GM12891 (cell line): ENCODE measurements around the gene LMX1A.

Experiments
- DNase-seq: peaks from one replicate; pipeline ENCODE4 v3.0.0; 2011; ENCODE audit warnings: low spot score; ENCODE audit not compliant: insufficient read length
- FAIRE-seq: peaks from 2 replicates; lab custom pipeline; 2011; peaks lifted over from hg19 to GRCh38; lab: Jason Lieb, UNC
- PAX5 ChIP-seq: IDR thresholded peaks from 2 replicates; pipeline ENCODE4 v1.6.1; 2011; ENCODE audit warnings: low read length, moderate library complexity, mild to moderate bottlenecking; ENCODE audit not compliant: insufficient read depth, severe bottlenecking
- POLR2A ChIP-seq: IDR thresholded peaks from 2 replicates; pipeline ENCODE4 v1.6.1; 2011; ENCODE audit warnings: low read depth, low read length, control low read depth
- POLR2AphosphoS5 ChIP-seq: IDR thresholded peaks from 2 replicates; pipeline ENCODE4 v1.6.1; 2011; ENCODE audit warnings: low read depth, low read length, control low read depth
- POU2F2 ChIP-seq: IDR thresholded peaks from 2 replicates; pipeline ENCODE4 v1.6.1; 2011; ENCODE audit warnings: low read depth, mild to moderate bottlenecking, control low read depth, low read length, moderate library complexity
- SPI1 ChIP-seq: IDR thresholded peaks from 2 replicates; pipeline ENCODE4 v1.6.1; 2011; ENCODE audit warnings: low read depth, low read length, control low read depth
- TAF1 ChIP-seq: IDR thresholded peaks from 2 replicates; pipeline ENCODE4 v1.6.1; 2011; ENCODE audit warnings: low read depth, low read length, control low read depth

LMX1A gene

DNA sequence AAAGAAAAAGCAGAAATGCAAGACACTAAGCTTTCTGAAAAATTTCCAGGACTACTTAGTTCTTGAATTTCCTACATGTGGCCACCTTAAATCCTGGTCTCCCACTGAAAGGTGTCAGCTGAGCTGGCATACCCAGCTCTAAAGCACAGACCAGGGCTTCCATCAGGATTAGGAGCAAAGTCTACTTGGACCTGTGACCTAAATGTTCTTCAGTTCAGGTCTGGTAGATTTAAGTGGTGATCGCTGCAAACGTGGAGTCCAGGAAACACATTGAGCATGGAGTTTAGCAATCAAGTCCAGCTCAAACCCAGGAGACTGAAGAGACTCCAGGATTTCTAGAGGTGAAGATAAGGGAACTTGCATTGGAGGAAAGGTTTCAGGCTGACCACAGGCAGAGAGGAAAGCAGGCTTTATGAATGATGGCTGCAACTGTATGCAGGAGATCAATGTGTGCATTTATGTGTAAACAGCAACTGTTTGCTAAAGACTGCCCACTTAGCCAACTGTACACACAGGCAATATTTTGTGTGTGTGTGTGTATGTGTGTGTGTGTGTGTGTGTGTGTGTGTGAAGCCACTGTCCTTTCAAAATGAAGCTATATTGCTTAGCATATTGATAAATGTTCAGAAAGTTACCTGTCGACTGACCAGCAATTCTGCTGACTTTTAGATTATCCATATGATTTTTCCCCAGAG is 75.2 kb downstream of the LMX1A start:
- FAIRE-seq, result no peak
- no peak for TF ChIP-seq POLR2A
- TF ChIP-seq POLR2AphosphoS5, result no peak
- TF ChIP-seq POU2F2, result no peak
- TF ChIP-seq TAF1, result no peak
- no peak for TF ChIP-seq PAX5
- TF ChIP-seq SPI1, result no peak
- DNase-seq, result no peak

DNA sequence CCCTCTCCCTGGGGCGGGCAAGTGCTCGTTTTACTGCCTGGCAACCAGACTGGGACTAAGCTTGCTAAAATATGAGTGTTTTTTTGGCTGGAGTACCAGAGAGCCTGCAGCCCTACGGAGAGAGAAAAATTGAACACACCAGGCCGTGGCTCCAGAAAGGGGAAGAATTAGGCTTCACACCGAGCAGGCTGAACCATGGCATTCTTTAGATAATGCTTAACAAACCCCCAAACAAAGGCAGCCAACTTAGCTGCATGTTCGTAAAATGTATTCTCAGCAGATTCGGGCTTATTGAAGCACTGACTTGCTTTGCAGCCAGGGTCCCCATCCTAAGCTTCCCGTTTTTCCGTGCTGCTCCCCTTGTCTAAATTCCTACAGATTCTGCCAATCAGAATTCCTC is 76.6 kb downstream of the LMX1A start:
- DNase-seq, result no peak
- TF ChIP-seq POLR2A, result no peak
- no peak for TF ChIP-seq PAX5
- TF ChIP-seq POLR2AphosphoS5, result no peak
- no peak for TF ChIP-seq POU2F2
- TF ChIP-seq TAF1, result no peak
- no peak for TF ChIP-seq SPI1
- no peak for FAIRE-seq

DNA sequence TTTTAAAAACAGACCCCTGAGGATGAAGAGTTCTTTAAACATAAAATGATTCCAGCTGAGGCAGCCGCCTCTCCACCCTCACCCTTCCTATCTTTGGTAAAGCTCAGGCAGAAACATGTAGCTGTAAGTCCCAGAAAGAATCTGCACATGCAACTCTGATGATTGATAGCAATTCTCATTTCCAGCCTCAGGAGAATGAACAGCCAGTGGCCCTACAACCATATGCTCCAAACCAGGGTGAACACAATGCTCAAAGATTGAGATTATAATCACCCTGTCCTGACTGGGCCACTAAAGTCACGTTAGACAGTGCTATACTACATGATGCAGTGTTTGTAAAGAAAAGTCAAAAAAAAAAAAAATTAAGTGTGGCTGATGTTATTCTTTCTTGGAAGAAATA is 80.2 kb downstream of the LMX1A start:
- no peak for FAIRE-seq
- no peak for DNase-seq
- TF ChIP-seq POLR2AphosphoS5 (no peak), POLR2A (no peak)

DNA sequence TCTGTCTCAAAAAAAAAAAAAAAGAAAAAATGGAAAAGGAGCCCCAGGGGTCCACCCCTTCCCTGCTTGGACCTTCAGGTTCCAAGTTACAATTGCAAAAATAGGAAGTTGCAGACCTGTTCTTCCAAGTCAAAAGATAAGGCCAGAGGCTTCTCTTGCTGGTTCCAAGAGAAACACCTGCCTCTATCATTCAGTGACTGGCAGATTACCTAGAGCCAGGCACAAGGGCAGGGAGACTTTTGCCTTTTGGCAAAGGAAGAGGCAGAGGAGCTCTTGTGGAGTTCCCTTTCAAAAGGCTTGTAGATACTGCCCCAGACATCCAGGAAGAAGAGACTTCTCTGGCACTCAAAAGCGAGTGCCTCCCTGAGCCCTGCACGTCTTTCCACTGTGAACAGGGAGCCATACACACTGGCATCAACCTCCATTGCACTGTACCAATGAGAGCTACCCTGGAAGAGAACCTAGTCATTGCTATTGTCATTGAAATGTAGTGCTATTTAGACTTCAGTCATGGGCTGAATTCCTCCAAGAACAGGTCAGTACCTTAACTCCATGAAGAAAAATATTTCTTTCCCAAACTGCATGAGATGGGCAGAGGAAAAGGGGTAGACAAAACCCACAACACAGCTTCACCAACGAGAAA is 91.2 kb downstream of the LMX1A start:
- TF ChIP-seq SPI1 (no peak), TAF1 (no peak), POU2F2 (no peak), POLR2AphosphoS5 (no peak), PAX5 (no peak)
- DNase-seq (no peak), FAIRE-seq (no peak)

DNA sequence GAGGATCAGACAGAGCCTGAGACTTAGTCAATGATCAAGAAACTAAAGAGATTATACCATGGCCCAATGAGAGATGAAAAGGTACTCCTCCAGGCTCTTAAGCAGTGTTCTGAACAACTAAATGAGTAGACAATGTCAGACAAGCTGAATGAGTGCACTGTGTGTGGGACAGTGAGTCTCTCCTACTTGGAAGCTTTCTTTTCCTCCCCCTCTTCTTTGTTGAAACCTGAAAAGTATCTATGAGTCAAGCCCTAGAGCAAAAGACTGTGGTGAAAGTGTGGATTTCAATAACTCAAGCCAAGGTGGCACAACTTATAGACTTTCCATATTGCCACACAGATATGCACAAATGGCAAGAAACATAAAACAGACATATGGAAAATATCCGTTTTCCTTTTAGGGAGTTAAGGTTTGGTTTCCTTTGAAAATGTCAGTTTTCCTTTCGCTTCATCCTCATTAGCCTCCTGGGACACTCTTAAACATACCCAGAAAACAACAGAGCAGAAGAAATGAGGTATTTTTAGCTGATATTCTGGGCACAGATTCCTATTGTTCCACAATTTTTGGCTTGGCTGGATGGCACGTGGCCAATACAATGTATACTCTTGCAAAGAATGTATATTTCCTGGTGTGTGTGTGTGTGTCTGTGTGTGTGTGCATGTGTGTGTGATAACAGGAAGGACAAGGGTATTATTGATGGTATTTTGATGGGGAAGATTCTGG is 96.6 kb downstream of the LMX1A start:
- TF ChIP-seq SPI1, result no peak
- TF ChIP-seq POLR2AphosphoS5, result no peak
- FAIRE-seq (no peak), DNase-seq (no peak)

DNA sequence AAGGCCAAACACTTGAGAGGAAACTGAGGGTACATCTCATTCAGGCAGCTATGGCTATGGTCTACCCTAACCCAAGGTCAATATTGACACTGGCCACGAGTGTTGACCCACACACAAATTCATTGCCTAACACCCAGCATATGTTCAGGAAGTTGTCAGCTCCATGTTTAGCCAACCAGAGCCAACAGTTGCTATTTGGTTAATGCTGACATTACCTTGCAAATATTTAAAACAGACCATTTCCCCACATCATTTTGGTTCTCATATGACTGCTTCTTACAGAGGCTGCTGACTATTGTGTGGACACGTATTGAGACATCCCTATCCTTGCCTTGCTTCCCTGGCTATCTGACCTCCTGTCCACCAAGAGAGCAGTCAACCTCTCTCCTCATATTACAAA is 97.3 kb downstream of the LMX1A start:
- FAIRE-seq, result no peak
- no peak for TF ChIP-seq SPI1
- TF ChIP-seq POLR2A, result no peak
- no peak for TF ChIP-seq POLR2AphosphoS5
- TF ChIP-seq PAX5, result no peak
- TF ChIP-seq TAF1, result no peak
- no peak for TF ChIP-seq POU2F2
- DNase-seq, result no peak

DNA sequence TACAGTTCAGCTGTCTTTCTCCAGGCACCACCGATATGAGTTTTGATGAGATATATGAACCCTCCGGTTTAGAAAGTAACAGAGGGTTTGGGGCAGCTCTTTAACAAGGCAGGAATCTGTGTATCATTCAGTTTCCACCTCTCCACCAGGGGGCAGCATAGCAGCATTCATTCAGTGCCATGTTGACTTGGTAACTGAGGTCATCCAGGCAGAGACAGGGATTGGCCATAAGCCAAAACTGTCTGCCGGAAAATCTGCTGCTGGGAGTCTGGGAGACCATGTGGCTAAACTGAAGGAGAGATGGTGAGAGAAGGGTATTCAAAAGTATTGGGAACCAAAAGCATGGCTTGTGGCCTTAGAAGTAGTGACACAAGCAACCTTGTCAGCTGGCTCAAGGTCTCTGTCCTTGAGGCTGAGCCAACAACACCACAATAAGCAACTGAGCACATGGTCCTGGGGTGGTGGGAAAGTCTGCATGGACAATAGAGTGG is 98.5 kb downstream of the LMX1A start:
- no peak for TF ChIP-seq TAF1
- no peak for TF ChIP-seq POU2F2
- TF ChIP-seq PAX5, result no peak
- TF ChIP-seq POLR2A, result no peak
- no peak for TF ChIP-seq POLR2AphosphoS5
- TF ChIP-seq SPI1, result no peak
- DNase-seq (peak; percentile 29), FAIRE-seq (peak; percentile 74)

DNA sequence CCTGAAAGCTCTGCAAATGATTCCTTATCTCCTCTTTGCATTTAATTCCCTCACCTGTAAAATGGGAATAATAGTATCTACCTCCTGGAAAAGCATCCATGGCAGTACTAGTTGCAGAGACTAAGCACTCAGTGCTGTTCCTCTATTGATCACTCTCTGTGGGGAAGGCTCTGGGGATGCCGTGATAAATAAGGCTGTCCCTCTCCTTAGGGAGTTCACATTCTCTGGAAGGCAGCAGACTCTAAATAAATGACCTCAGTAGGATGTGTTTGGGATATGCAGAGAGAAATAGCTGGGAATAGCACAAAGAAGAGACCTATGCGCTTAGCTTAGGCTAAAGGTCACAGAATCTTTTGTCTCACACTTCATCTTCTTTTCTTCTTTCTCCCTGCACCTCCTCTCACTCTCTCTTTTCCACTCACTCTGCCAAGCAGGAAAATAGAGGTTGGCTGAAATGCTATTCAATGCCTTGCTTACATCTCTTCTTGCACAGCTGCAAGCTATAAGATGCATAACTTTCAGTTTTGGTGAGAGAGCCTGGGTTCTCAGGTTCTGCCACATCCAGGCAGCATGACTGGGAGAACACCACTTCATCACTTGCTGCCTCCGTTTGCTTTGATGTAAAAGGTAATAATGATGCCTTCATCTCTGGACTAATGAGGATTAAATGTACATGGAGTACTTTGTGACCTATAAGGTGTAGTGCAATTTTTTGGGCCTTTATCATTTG is 101.5 kb downstream of the LMX1A start:
- FAIRE-seq, result no peak
- TF ChIP-seq SPI1 (no peak), TAF1 (no peak), POLR2AphosphoS5 (no peak), PAX5 (no peak), POLR2A (no peak), POU2F2 (no peak)
- no peak for DNase-seq

DNA sequence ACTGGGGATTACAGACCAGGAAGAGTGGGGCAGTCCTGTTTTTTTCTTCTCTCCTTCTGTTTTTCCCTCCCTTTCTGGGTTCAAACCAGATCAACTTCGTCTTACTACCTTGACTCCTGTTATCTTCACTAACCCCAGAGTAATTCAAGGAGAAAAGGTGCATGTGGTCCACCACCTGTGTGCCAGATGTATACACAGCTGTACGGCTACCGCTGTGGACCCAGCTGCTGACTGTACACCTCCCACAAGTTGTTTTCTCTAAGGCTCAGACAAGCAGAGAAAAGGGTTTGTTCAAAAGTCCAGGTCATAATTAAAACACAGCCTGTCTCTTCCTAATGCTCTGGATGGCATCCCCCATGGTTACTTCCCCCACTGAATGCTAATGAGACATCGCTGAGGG is 102.1 kb downstream of the LMX1A start:
- FAIRE-seq, result no peak
- TF ChIP-seq POU2F2 (no peak), SPI1 (no peak), POLR2AphosphoS5 (no peak), TAF1 (no peak), PAX5 (no peak), POLR2A (no peak)
- no peak for DNase-seq

DNA sequence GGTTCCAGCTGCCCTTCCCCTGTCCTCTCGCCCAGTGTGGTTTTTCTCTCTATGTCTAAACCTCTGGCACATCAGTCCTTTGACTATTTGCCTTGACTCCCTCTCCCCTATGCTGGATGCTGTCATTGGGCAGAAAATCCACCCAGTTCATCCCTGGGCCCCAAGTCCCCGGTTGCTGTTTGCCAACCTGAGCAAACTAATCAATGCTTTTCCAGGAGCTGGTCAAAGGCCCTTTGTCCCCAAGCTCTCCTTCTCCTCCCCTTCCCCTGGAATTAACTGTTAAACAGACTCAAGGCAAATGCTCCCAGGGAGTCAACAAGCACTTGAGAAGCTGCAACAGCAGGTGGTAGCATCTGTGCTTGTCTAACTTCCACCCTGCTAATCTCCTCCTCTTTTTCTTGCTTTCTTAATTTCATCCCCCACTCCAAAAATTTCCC is 102.7 kb downstream of the LMX1A start:
- FAIRE-seq, result no peak
- TF ChIP-seq POLR2A, result no peak
- TF ChIP-seq POU2F2, result no peak
- no peak for TF ChIP-seq TAF1
- no peak for TF ChIP-seq SPI1
- TF ChIP-seq PAX5, result no peak
- TF ChIP-seq POLR2AphosphoS5, result no peak
- no peak for DNase-seq
